Endothelial cell (in vitro differentiated cells): Measurements from ENCODE around the gene RNF115. TPM values are rescaled to one million over a fixed set of nuclear protein-coding genes. Genes with fewer than 3 reads are reported as not detected.

ENCODE experiments used
- DNase-seq: peaks from one replicate; pipeline ENCODE4 v3.0.0; 2021; ENCODE audit warnings: low spot score
- H3K27ac Mint-ChIP-seq: one replicate; pipeline ENCODE4 v1.8.0; 2021; ENCODE audit warnings: mixed read lengths, inconsistent platforms; ENCODE audit not compliant: unreplicated experiment
- H3K27me3 Mint-ChIP-seq: one replicate; pipeline ENCODE4 v1.8.0; 2021; ENCODE audit warnings: mild to moderate bottlenecking, moderate library complexity, mixed read lengths, inconsistent platforms; ENCODE audit not compliant: unreplicated experiment
- H3K36me3 Mint-ChIP-seq: one replicate; pipeline ENCODE4 v1.8.0; 2021; ENCODE audit warnings: mild to moderate bottlenecking, low read depth, mixed read lengths, inconsistent platforms; ENCODE audit not compliant: unreplicated experiment
- H3K4me1 Mint-ChIP-seq: one replicate; pipeline ENCODE4 v1.8.0; 2021; ENCODE audit warnings: mild to moderate bottlenecking, mixed read lengths, inconsistent platforms; ENCODE audit not compliant: unreplicated experiment
- H3K4me3 Mint-ChIP-seq: one replicate; pipeline ENCODE4 v1.8.0; 2021; ENCODE audit warnings: mild to moderate bottlenecking, mixed read lengths, inconsistent platforms; ENCODE audit not compliant: unreplicated experiment
- H3K9me3 Mint-ChIP-seq: one replicate; pipeline ENCODE4 v1.8.0; 2021; ENCODE audit warnings: mixed read lengths, inconsistent platforms; ENCODE audit not compliant: unreplicated experiment
- CTCF ChIP-seq: fragments of 200-600 bp; sonication (generic); IDR thresholded peaks from one replicate; pipeline ENCODE4 v1.5.0; 2021; ENCODE audit warnings: antibody characterized with exemption; ENCODE audit not compliant: unreplicated experiment
- total RNA-seq: library from RNA; stranded (reverse); fragmentation: NEBNext Ultra II Directional; extraction: Animal tissue kit (Norgen Biotek cat#: 25700); gene quantifications from one replicate; pipeline ENCODE4 v1.2.1, GENCODE V29; 2021; ENCODE audit not compliant: unreplicated experiment

The RNF115 gene
- total RNA-seq, 1 donor from 2014 or later: 13.1 TPM

DNA sequence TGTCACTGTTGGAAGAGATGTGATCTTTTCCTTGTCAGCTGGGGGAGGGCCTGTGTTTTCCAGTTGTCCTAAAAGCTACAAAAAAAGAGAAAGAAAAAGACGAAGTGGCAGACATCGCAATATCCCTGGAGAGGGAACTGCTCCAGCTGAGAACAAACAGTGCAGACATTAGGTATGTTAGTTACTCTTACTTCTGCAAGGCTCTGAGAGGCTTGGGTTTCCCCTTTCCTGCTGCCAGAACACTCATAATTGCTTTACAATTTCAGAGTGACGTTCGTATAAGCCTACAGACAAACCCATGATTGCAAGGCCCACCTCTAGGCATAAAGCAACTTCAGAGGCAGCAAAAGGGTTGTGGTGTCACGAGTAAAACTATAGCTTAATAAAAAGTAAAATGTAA lies 73.5 kb downstream of the RNF115 start:
- Mint-ChIP-seq H3K27me3 (no peaks in the 10 kb centered on the region), H3K36me3 (peaks cover 30% of the 10 kb centered on the region), H3K9me3 (no peaks in the 10 kb centered on the region), H3K4me1 (peaks cover 7% of the 10 kb centered on the region), H3K27ac (no peak overlapping the region), H3K4me3 (no peak overlapping the region)
- no peak for TF ChIP-seq CTCF
- DNase-seq: no peak

DNA sequence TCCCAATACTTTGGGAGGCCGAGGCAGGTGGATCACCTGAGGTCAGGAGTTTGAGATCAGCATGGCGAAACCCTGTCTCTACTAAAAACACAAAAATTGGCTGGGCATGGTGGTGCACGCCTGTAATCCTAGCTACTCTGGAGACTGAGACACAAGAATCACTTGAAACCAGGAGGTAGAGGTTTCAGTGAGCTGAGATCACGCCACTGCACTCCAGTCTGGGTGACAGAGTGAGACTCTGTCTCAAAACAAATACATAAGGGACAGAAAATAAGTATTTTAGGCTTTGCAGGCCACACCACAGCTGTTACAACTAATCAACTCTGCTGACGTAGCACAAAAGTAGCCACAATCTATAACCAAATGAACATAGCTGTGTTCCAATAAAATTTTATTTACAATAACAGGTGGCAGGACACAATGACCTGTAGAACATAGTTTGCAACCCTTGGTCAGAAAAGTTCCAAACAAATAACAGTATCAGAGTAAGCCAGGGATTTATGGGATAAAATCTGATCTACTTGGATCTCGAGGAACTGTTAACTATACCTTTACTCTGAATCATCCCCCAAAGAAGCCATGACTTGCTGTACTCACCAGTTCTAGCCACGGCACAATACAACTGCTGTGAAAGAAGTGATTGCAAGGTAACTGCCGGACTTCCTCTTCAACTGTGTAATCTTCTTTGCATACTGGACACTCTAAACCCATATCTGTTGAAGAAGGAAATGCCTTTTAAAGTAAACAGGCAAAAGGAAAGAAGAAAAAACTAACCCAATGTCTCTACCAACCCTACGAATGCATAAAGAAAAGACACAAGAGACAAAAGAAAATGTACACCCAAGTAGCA lies 76.3 kb downstream of the RNF115 start:
- Mint-ChIP-seq H3K4me1 (peaks cover 7% of the 10 kb centered on the region), H3K9me3 (no peaks in the 10 kb centered on the region), H3K27ac (peak overlapping the region; percentile 82), H3K27me3 (no peaks in the 10 kb centered on the region), H3K36me3 (peaks cover 40% of the 10 kb centered on the region), H3K4me3 (no peak overlapping the region)
- TF ChIP-seq CTCF: no peak
- no peak for DNase-seq

DNA sequence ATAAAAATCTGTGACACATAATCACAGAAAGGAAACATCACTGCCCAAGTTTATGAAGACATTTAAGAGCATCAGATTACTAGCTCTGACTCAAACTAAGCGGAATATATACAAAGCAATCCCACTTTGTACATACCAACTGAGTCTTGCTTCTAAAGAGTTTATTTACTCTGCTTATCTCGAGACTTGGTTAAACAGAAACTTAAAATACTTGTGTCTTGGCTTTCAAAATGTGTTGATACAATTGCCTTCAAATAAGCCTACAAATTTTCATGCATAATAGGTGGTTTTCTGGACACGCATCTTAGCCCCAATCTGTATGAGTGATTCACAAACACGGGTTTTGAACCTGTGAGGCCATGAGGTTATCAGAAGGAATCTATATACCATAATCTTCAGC lies 83.6 kb downstream of the RNF115 start:
- H3K27me3 Mint-ChIP-seq: no peaks in the 10 kb centered on the region
- no peak overlapping the region for H3K27ac Mint-ChIP-seq
- H3K36me3 Mint-ChIP-seq: peaks cover 16% of the 10 kb centered on the region
- H3K4me1 Mint-ChIP-seq: no peaks in the 10 kb centered on the region
- no peak for DNase-seq
- no peak overlapping the region for H3K4me3 Mint-ChIP-seq
- H3K9me3 Mint-ChIP-seq: no peaks in the 10 kb centered on the region
- no peak for TF ChIP-seq CTCF

DNA sequence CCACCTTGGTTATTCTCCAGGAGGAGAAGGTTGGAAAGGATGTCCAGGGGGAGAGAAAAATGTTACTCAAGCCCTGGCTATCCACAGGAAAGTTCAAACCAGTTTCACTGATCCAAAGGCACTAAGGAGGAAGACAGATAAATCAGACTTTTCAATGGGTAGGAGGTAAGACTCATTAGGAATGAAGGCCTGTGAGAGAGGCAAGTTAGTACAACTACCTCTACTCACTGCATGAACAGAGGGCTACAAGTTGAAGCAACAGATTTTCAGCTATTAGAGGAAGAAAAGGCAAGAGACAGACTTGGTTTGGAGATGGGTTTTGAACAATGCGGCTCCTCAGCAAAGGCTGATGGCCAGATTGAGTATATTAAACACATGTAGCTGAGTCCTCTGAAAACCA lies 87.7 kb downstream of the RNF115 start:
- no peak overlapping the region for H3K4me3 Mint-ChIP-seq
- peaks cover 9% of the 10 kb centered on the region for H3K4me1 Mint-ChIP-seq
- DNase-seq: no peak
- no peak for TF ChIP-seq CTCF
- H3K9me3 Mint-ChIP-seq: no peaks in the 10 kb centered on the region
- peaks cover 4% of the 10 kb centered on the region for H3K27me3 Mint-ChIP-seq
- H3K27ac Mint-ChIP-seq: no peak overlapping the region
- H3K36me3 Mint-ChIP-seq: peaks cover 2% of the 10 kb centered on the region

- Mint-ChIP-seq H3K4me1 (peaks cover 15% of the 10 kb centered on the region), H3K9me3 (no peaks in the 10 kb centered on the region), H3K27me3 (peaks cover 4% of the 10 kb centered on the region), H3K27ac (no peak overlapping the region), H3K36me3 (no peaks in the 10 kb centered on the region), H3K4me3 (no peak overlapping the region)
- TF ChIP-seq CTCF: no peak
- no peak for DNase-seq
These were observed 93.0 kb downstream of the RNF115 start for GRCh38 chr1:145730900-145731299.
